ENCODE results near the gene UGP2.

- no peak for TF ChIP-seq CTCF (IDR thresholded peaks at IDR 0.05)
- TF ChIP-seq EZH2 (IDR thresholded peaks at IDR 0.05; ENCODE audit: borderline replicate concordance, insufficient read depth, low read depth, low read length, poor library complexity, severe bottlenecking), result no peak
These were observed 16.6 kb downstream of the UGP2 start for GRCh38 chr2:63858291-63858690.

All from B cell (primary cell).